SK-N-SH treated with all-trans-retinoic acid at 6 μM for 48 hours (cell line): ENCODE results near the gene UGP2.
"Not testable (repeated sequence)": the region's sequence is repeated elsewhere in the genome, so short reads cannot be mapped to it uniquely, and the experiment has no call there.

Experiments
- ATAC-seq: fragments of 200-7000 bp; cut with Tn5 transposase; 3 replicates; pipeline ENCODE4 v1.9.1; 2020; ENCODE audit warnings: mild to moderate bottlenecking, moderate library complexity
- ESRRG ChIP-seq: fragments of 250-450 bp; sonication (Bioruptor Pico); IDR thresholded peaks from 2 replicates; pipeline ENCODE4 v1.6.1; 2021; ENCODE audit warnings: mild to moderate bottlenecking
- ISL1 ChIP-seq: fragments of 250-450 bp; sonication (Bioruptor Pico); IDR thresholded peaks from 2 replicates; pipeline ENCODE4 v2.1.2; 2022; ENCODE audit warnings: mild to moderate bottlenecking, moderate library complexity
- OSR1 ChIP-seq: fragments of 250-450 bp; sonication (Bioruptor Pico); IDR thresholded peaks from 2 replicates; pipeline ENCODE4 v1.8.0; 2022; ENCODE audit warnings: moderate library complexity, mild to moderate bottlenecking, inconsistent platforms
- ZNF8 ChIP-seq: fragments of 450-650 bp; formaldehyde crosslinking; IDR thresholded peaks from 2 replicates; pipeline ENCODE4 v1.5.0; 2020; ENCODE audit warnings: mild to moderate bottlenecking, moderate library complexity
- TF ChIP-seq, protein P1 (sequence below): fragments of 250-450 bp; sonication (Bioruptor Pico); IDR thresholded peaks from 2 replicates; pipeline ENCODE4 v1.5.1; 2021; ENCODE audit warnings: mild to moderate bottlenecking, moderate library complexity
- TF ChIP-seq, protein P2 (sequence below): fragments of 250-450 bp; sonication (Bioruptor Pico); IDR thresholded peaks from 2 replicates; pipeline ENCODE4 v1.5.0; 2020; ENCODE audit warnings: mild to moderate bottlenecking, moderate library complexity

The UGP2 gene

DNA sequence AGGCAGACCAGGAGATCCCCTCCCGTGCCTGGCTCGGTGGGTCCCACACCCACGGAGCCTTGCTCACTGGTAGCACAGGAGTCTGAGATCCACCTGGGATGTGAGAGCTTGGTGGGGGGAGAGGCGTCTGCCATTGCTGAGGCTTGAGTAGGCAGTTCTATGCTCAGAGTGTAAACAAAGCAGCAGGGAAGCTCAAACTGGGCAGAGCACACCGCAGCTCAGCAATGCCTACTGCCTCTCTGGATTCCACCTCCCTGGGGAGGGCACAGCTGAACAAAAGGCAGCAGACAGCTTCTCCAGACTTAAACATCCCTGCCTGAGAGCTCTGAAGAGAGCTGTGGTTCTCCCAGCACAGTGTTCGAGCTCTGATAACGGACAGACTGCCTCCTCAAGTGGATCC, 85.1 kb downstream of the UGP2 start (continued):
- TF ChIP-seq, protein P1, sequence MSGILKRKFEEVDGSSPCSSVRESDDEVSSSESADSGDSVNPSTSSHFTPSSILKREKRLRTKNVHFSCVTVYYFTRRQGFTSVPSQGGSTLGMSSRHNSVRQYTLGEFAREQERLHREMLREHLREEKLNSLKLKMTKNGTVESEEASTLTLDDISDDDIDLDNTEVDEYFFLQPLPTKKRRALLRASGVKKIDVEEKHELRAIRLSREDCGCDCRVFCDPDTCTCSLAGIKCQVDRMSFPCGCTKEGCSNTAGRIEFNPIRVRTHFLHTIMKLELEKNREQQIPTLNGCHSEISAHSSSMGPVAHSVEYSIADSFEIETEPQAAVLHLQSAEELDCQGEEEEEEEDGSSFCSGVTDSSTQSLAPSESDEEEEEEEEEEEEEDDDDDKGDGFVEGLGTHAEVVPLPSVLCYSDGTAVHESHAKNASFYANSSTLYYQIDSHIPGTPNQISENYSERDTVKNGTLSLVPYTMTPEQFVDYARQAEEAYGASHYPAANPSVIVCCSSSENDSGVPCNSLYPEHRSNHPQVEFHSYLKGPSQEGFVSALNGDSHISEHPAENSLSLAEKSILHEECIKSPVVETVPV (CRISPR knock-in tag) = no peak
- TF ChIP-seq, protein P2, sequence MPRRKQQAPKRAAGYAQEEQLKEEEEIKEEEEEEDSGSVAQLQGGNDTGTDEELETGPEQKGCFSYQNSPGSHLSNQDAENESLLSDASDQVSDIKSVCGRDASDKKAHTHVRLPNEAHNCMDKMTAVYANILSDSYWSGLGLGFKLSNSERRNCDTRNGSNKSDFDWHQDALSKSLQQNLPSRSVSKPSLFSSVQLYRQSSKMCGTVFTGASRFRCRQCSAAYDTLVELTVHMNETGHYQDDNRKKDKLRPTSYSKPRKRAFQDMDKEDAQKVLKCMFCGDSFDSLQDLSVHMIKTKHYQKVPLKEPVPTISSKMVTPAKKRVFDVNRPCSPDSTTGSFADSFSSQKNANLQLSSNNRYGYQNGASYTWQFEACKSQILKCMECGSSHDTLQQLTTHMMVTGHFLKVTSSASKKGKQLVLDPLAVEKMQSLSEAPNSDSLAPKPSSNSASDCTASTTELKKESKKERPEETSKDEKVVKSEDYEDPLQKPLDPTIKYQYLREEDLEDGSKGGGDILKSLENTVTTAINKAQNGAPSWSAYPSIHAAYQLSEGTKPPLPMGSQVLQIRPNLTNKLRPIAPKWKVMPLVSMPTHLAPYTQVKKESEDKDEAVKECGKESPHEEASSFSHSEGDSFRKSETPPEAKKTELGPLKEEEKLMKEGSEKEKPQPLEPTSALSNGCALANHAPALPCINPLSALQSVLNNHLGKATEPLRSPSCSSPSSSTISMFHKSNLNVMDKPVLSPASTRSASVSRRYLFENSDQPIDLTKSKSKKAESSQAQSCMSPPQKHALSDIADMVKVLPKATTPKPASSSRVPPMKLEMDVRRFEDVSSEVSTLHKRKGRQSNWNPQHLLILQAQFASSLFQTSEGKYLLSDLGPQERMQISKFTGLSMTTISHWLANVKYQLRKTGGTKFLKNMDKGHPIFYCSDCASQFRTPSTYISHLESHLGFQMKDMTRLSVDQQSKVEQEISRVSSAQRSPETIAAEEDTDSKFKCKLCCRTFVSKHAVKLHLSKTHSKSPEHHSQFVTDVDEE (CRISPR knock-in tag) = no peak
- TF ChIP-seq OSR1 (CRISPR knock-in tag) (no peak), ESRRG (no peak), ISL1 (CRISPR knock-in tag) (no peak), ZNF8 (CRISPR knock-in tag) (no peak)
- TF ChIP-seq, all 23 proteins: peak for 0

DNA sequence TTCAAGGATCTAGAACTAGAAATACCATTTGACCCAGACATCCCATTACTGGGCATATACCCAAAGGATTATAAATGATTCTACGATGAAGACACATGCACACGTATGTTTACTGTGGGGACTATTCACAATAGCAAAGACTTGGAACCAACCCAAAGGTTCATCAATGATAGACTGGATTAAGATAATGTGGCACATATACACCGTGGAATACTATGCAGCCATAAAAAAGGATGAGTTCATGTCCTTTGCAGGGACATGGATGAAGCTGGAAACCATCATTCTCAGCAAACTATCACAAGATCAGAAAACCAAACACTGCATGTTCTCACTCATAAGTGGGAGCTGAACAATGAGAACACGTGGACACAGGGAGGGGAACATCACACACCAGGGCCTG, 90.4 kb downstream of the UGP2 start:
- not testable (repeated sequence) for ATAC-seq
